HEK293T (cell line): ENCODE measurements around the gene KISS1R.
A peak's percentile ranks its signal among the peaks of the same experiment; 100 is the strongest.

ENCODE experiments used
- CTCF ChIA-PET: fragments of 350-600 bp; formaldehyde crosslinking; extraction: SDS; loops from one replicate; lab custom pipeline; 2021; ENCODE audit warnings: antibody characterized with exemption, inconsistent platforms; lab: Yijun Ruan, JAX
- POLR2A ChIA-PET: fragments of 350-600 bp; formaldehyde crosslinking; extraction: SDS; loops from one replicate; lab custom pipeline; 2020; ENCODE audit warnings: antibody characterized with exemption, inconsistent platforms; lab: Yijun Ruan, JAX
- DNase-seq: peaks from one replicate; pipeline ENCODE4 v3.0.0; 2012; ENCODE audit warnings: mixed read lengths; ENCODE audit errors: extremely low spot score
- ARNT ChIP-seq: fragments of 450-650 bp; IDR thresholded peaks from 2 replicates; pipeline ENCODE4 v1.6.1; 2017; ENCODE audit warnings: mild to moderate bottlenecking
- BHLHE40 ChIP-seq: fragments of 450-650 bp; IDR thresholded peaks from 2 replicates; pipeline ENCODE4 v1.6.1; 2016; ENCODE audit warnings: mild to moderate bottlenecking, moderate library complexity, borderline replicate concordance
- CTBP1 ChIP-seq: fragments of 450-650 bp; IDR thresholded peaks from 2 replicates; pipeline ENCODE4 v1.6.1; 2016; ENCODE audit warnings: borderline replicate concordance
- ELF4 ChIP-seq: fragments of 450-650 bp; IDR thresholded peaks from 2 replicates; pipeline ENCODE4 v1.6.1; 2017; ENCODE audit warnings: antibody characterized with exemption
- FOXA1 ChIP-seq: fragments of 450-650 bp; IDR thresholded peaks from 2 replicates; pipeline ENCODE4 v1.6.1; 2016; ENCODE audit warnings: mild to moderate bottlenecking
- FOXK2 ChIP-seq: fragments of 450-650 bp; IDR thresholded peaks from 2 replicates; pipeline ENCODE4 v1.6.1; 2016; ENCODE audit warnings: mild to moderate bottlenecking
- FOXM1 ChIP-seq: fragments of 450-650 bp; IDR thresholded peaks from 2 replicates; pipeline ENCODE4 v1.6.1; 2017; ENCODE audit warnings: mild to moderate bottlenecking, borderline replicate concordance
- HDGF ChIP-seq: fragments of 450-650 bp; IDR thresholded peaks from 2 replicates; pipeline ENCODE4 v1.6.1; 2017; ENCODE audit warnings: antibody characterized with exemption, borderline replicate concordance
- L3MBTL2 ChIP-seq: fragments of 450-650 bp; conservative IDR thresholded peaks from 2 replicates; pipeline ENCODE4 v1.6.1; 2016; ENCODE audit warnings: mild to moderate bottlenecking
- LEF1 ChIP-seq: fragments of 450-650 bp; IDR thresholded peaks from 2 replicates; pipeline ENCODE4 v1.6.1; 2017; ENCODE audit warnings: mild to moderate bottlenecking, borderline replicate concordance
- NFRKB ChIP-seq: fragments of 450-650 bp; IDR thresholded peaks from 2 replicates; pipeline ENCODE4 v1.6.1; 2016; ENCODE audit warnings: mild to moderate bottlenecking, moderate library complexity
- SP1 ChIP-seq: fragments of 450-650 bp; IDR thresholded peaks from 2 replicates; pipeline ENCODE4 v1.6.1; 2017
- SUZ12 ChIP-seq: fragments of 450-650 bp; IDR thresholded peaks from 2 replicates; pipeline ENCODE4 v1.6.1; 2016; ENCODE audit warnings: mild to moderate bottlenecking
- TARDBP ChIP-seq: fragments of 450-650 bp; IDR thresholded peaks from 2 replicates; pipeline ENCODE4 v1.6.1; 2016
- ZNF384 ChIP-seq: fragments of 450-650 bp; IDR thresholded peaks from 2 replicates; pipeline ENCODE4 v1.6.1; 2016
- TF ChIP-seq, protein P1 (sequence below): fragments of 450-650 bp; IDR thresholded peaks from 2 replicates; pipeline ENCODE4 v1.6.1; 2016

The KISS1R gene

GRCh38 chr19:906480-906879 is 10.7 kb upstream of the KISS1R start:
- DNase-seq, result no peak
- ChIA-PET POLR2A (no interaction called here), CTCF (no interaction called here)
- no peak for TF ChIP-seq ELF4
- TF ChIP-seq SP1, result no peak
- TF ChIP-seq FOXK2, result no peak
- no peak for TF ChIP-seq BHLHE40
- TF ChIP-seq SUZ12, result no peak
- TF ChIP-seq, protein P1, sequence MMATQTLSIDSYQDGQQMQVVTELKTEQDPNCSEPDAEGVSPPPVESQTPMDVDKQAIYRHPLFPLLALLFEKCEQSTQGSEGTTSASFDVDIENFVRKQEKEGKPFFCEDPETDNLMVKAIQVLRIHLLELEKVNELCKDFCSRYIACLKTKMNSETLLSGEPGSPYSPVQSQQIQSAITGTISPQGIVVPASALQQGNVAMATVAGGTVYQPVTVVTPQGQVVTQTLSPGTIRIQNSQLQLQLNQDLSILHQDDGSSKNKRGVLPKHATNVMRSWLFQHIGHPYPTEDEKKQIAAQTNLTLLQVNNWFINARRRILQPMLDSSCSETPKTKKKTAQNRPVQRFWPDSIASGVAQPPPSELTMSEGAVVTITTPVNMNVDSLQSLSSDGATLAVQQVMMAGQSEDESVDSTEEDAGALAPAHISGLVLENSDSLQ, result no peak
- TF ChIP-seq FOXM1, result no peak
- TF ChIP-seq NFRKB, result no peak
- no peak for TF ChIP-seq TARDBP
- no peak for TF ChIP-seq HDGF
- no peak for TF ChIP-seq ARNT

- POLR2A ChIA-PET, result no interaction called here
- TF ChIP-seq NFRKB (no peak), FOXM1 (no peak), LEF1 (no peak), HDGF (no peak)
- TF ChIP-seq, protein P1, result no peak
- CTCF ChIA-PET, result no interaction called here
- DNase-seq, result no peak
These were observed 9.8 kb upstream of the KISS1R start for GRCh38 chr19:907183-907853.

DNA sequence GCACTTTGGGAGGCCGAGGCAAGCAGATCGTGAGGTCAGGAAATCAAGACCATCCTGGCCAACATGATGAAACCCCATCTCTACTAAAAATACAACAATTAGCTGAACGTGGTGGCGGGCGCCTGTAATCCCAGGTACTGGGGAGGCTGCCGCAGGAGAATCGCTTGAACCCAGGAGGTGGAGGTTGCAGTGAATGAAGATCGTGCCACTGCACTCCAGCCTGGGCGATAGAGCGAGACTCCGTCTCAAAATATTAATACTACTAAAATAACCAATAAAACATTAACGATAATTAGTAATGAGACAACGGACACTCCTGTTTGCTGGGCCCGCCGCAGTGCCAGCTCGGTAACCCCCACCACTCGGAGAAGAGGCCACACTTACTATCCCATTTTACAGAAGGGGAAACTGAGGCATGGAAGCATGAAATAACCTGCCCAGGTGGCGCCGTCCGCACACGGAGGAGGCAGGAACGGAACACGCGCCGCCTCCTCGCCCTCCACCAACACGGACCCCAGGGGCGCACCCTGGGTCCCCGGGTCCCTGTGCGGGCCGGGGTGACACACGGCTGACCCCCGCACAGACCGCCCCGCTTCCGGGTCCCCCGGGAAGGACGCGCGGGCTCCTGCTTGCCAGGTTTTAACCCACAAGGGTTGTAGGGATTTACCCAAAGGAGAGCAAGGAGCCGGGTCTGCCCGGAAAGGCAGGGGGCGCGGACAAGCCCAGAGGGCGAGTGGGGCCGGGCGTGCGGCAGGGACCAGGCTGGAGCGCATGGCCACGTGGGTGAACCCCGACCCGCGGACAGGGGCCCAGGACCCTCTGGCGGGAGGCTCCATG is 5.7 kb upstream of the KISS1R start:
- DNase-seq, result no peak
- POLR2A ChIA-PET, result no interaction called here
- TF ChIP-seq FOXA1 (no peak), TARDBP (no peak), CTBP1 (no peak)
- CTCF ChIA-PET, result no interaction called here

DNA sequence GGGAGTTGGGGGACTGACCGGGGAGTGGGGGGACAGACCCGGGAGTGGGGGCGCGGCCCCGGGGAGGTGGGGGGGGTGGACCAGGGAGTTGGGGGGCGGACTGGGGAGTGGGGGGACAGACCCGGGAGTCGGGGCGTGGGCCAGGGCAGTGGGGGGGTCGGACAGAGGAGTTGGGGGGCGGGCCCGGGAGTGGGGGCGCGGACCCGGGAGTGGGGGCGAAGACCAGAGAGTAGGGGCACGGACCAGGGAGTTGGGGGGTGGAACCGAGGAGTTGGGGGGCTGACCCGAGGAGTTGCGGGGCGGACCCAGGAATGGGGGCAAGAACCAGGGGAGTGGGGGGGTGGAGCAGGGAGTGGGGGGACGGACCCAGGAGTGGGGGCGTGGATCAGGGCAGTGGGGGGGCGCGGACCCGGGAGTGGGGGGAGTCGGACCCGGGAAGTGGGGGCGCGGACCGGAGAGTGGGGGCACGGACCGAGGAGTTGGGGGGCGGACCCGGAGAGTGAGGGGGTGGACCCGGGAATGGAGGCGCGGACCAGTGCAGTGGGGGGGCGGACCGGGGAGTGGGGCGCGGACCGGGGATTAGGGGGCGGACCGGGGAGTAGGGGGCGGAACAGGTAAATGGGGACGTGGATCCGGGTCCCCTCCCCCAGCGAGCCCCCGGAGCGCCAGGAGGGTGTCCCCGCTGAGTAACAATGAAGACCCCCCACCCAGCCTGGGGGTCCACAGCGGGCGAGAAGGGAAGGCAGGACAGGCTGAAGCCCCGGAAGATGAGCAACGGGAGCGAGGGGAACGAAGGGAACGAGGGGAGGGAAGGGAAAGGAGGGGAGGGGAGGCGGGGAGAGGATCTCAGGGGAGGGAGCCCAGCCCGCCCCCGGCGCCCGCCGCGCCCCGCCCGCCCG is 4.7 kb upstream of the KISS1R start:
- peak; percentile 56 for DNase-seq
- CTCF ChIA-PET, result no interaction called here

GRCh38 chr19:913080-913748 is 3.9 kb upstream of the KISS1R start, which contains the start of gene R3HDM4:
TSS of gene R3HDM4 (minus strand) at chr19:913219. CDS start at chr19:913157, 62 bp downstream.
- DNase-seq, result peak; percentile 83
- POLR2A ChIA-PET, result no interaction called here
- TF ChIP-seq FOXM1 (no peak), CTBP1 (no peak), SP1 (no peak), ARNT (no peak), ZNF384 (no peak), ELF4 (no peak), FOXK2 (no peak), FOXA1 (no peak), LEF1 (no peak), HDGF (no peak), L3MBTL2 (no peak; the same call in 1 of the 2 replicates), BHLHE40 (no peak), TARDBP (no peak), SUZ12 (no peak), NFRKB (no peak)
- TF ChIP-seq, protein P1, result no peak
- CTCF ChIA-PET, result no interaction called here

More for the DNA sequence above, 4.7 kb upstream of the KISS1R start:
- TF ChIP-seq CTBP1, result no peak
- TF ChIP-seq ZNF384, result no peak
- no peak for TF ChIP-seq SP1
- no peak for TF ChIP-seq ARNT
- TF ChIP-seq, protein P1, result no peak
- TF ChIP-seq NFRKB, result no peak
- no peak for TF ChIP-seq L3MBTL2
- no peak for TF ChIP-seq ELF4
- no peak for TF ChIP-seq HDGF
- no peak for TF ChIP-seq SUZ12
- no peak for TF ChIP-seq BHLHE40
- TF ChIP-seq FOXM1, result no peak
- no peak for TF ChIP-seq FOXK2
- TF ChIP-seq TARDBP, result no peak
- POLR2A ChIA-PET, result no interaction called here
